ENCODE results near the gene CD180. TPM values are rescaled to one million over a fixed set of nuclear protein-coding genes. Genes with fewer than 3 reads are reported as not detected.

The CD180 gene
- total RNA-seq, 6 donors from 2014 or later, result 1.00 to 4.8 (median 1.9) TPM

GRCh38 chr5:67181648-67182221, 14.9 kb downstream of the CD180 start:
- peak in 1 of 2 donors; percentile 70 for ATAC-seq (ENCODE audit: low FRiP score in 2 of 2)
- peaks cover 0 to 11% (median 5%) of the 10 kb centered on the region in 4 donors for H3K9me3 ChIP-seq
- TF ChIP-seq EP300 (IDR thresholded peaks at IDR 0.05) (no peak), POLR2A (IDR thresholded peaks at IDR 0.05) (no peak), POLR2AphosphoS5 (IDR thresholded peaks at IDR 0.05) (no peak)
- TF ChIP-seq, protein P1, sequence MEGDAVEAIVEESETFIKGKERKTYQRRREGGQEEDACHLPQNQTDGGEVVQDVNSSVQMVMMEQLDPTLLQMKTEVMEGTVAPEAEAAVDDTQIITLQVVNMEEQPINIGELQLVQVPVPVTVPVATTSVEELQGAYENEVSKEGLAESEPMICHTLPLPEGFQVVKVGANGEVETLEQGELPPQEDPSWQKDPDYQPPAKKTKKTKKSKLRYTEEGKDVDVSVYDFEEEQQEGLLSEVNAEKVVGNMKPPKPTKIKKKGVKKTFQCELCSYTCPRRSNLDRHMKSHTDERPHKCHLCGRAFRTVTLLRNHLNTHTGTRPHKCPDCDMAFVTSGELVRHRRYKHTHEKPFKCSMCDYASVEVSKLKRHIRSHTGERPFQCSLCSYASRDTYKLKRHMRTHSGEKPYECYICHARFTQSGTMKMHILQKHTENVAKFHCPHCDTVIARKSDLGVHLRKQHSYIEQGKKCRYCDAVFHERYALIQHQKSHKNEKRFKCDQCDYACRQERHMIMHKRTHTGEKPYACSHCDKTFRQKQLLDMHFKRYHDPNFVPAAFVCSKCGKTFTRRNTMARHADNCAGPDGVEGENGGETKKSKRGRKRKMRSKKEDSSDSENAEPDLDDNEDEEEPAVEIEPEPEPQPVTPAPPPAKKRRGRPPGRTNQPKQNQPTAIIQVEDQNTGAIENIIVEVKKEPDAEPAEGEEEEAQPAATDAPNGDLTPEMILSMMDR (IDR thresholded peaks at IDR 0.05), result no peak
- DNase-seq, result peak in 1 of 2 donors; percentile 49
- H3K36me3 ChIP-seq, result no peaks in the 10 kb centered on the region
- no peak overlapping the region for H3K4me3 ChIP-seq
- H3K4me1 ChIP-seq, result peaks cover 0 to 5% (median 0%) of the 10 kb centered on the region in 4 donors
- H3K27me3 ChIP-seq, result no peaks in the 10 kb centered on the region
- 52 to 83% methylated on average over 5 of the region's 5 CpGs for WGBS, 2 donors
- peak overlapping the region; percentile 28 to 67 (median 55) for H3K27ac ChIP-seq

DNA sequence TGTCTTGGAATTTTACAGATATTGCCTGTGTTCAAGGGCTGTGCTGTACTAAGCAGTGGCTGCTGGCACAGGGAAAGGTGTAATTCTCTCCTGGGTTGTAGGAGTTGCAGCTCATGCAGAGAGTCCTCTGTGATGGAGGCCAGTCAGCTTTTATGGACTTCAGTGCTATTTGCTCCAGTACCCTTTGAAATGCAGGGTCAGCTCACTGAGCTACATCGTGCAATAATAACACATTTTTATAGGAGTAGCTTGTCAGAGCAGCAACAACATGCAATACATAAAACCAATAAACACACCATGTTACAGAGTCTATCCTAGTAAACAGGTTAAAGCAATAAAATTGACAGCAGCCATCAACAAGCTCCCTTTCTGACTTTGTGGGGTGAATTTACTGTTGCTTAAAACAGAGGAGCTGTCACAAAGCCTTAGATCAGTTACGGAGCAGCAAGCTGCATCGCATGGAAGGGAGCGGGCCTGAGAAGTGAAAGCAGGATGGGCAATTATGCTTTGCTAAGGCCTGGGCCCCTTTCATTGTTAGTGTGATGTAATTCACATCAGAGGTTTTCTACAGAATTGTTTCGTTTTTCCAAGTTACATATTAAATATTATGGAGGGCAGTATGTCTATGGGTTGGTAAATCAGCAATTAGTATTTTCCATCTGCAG, 16.8 kb downstream of the CD180 start:
- ATAC-seq (ENCODE audit: low FRiP score in 2 of 2) (no peak), DNase-seq (no peak)
- peaks cover 0 to 14% (median 11%) of the 10 kb centered on the region in 4 donors for H3K9me3 ChIP-seq
- no peaks in the 10 kb centered on the region for H3K27me3 ChIP-seq
- H3K4me3 ChIP-seq, result no peak overlapping the region
- H3K27ac ChIP-seq, result no peak overlapping the region
- WGBS, 2 donors, result 92 to 96% methylated on average over 5 of the region's 5 CpGs
- no peak for TF ChIP-seq POLR2A (IDR thresholded peaks at IDR 0.05)
- no peak for TF ChIP-seq EP300 (IDR thresholded peaks at IDR 0.05)
- no peak for TF ChIP-seq POLR2AphosphoS5 (IDR thresholded peaks at IDR 0.05)
- TF ChIP-seq, protein P1 (IDR thresholded peaks at IDR 0.05), result no peak
- H3K36me3 ChIP-seq, result no peaks in the 10 kb centered on the region
- peaks cover 0 to 5% (median 0%) of the 10 kb centered on the region in 4 donors for H3K4me1 ChIP-seq

GRCh38 chr5:67178966-67179365, 17.6 kb downstream of the CD180 start:
- TF ChIP-seq, protein P1 (IDR thresholded peaks at IDR 0.05), result no peak
- TF ChIP-seq EP300 (IDR thresholded peaks at IDR 0.05), result no peak
- no peak overlapping the region for H3K4me3 ChIP-seq
- H3K27me3 ChIP-seq, result no peaks in the 10 kb centered on the region
- ATAC-seq (ENCODE audit: low FRiP score in 2 of 2), result no peak
- 83 to 88% methylated on average over 7 of the region's 7 CpGs for WGBS, 2 donors
- peaks cover 0 to 14% (median 11%) of the 10 kb centered on the region in 4 donors for H3K9me3 ChIP-seq
- peaks cover 0 to 5% (median 0%) of the 10 kb centered on the region in 4 donors for H3K4me1 ChIP-seq
- no peak overlapping the region for H3K27ac ChIP-seq
- no peak for DNase-seq
- no peaks in the 10 kb centered on the region for H3K36me3 ChIP-seq

GRCh38 chr5:67178085-67178484, 18.5 kb downstream of the CD180 start:
- Histone ChIP-seq H3K36me3 (no peaks in the 10 kb centered on the region), H3K9me3 (peaks cover 0 to 14% (median 11%) of the 10 kb centered on the region in 4 donors), H3K4me1 (peaks cover 0 to 5% (median 0%) of the 10 kb centered on the region in 4 donors), H3K27ac (no peak overlapping the region), H3K27me3 (no peaks in the 10 kb centered on the region), H3K4me3 (no peak overlapping the region)
- TF ChIP-seq, protein P1 (IDR thresholded peaks at IDR 0.05), result no peak
- no peak for TF ChIP-seq EP300 (IDR thresholded peaks at IDR 0.05)
- no peak for TF ChIP-seq POLR2AphosphoS5 (IDR thresholded peaks at IDR 0.05)
- TF ChIP-seq POLR2A (IDR thresholded peaks at IDR 0.05), result no peak
- 53 to 63% methylated on average over 1 of the region's 1 CpG for WGBS, 2 donors
- DNase-seq (no peak), ATAC-seq (ENCODE audit: low FRiP score in 2 of 2) (peak in 1 of 2 donors; percentile 41)
